ENCODE data around the gene FUNDC2. TPM values are rescaled to one million over a fixed set of nuclear protein-coding genes. Genes with fewer than 3 reads are reported as not detected.

Gene FUNDC2
- total RNA-seq, 6 experiments from 2014 or later: 24.2 to 70.5 (median 39.7) TPM

DNA sequence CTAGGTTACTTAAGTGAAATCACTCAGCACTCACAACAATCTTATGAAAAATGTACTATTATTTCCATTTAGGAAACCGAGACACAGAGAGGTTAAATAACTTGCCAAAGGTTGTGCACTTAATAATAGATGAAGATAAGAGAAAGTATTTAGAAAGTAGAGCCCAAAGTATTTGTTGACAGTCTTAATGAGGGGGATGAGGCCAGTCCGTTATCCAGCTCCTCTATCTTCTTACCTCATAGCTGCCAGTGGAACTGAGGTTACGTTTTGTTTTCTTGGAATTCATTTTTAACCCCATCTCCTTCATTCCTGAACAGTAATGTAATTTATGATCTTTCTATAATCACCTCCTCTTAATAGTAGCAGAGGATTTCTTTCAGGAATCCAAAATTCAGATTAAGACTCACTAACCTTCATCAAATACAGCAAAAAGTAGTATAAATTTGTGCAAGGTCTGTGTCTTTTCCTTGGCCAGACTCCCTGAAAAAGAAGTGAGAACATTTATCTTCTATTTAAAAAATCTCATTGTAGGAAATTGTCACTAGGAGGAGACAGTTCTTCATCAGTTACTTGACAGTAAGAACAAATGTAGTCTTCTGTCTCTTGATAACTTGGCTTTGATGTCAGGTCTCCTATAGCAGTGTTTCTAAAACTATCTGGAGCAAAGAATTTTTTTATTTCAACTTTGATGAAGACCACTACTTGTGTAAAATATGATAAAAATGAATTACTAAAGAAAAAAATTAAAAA lies 39.6 kb upstream of the FUNDC2 start:
- DNase-seq (no peak), ATAC-seq (peak; percentile 46 to 56 (median 54))
- WGBS (ENCODE audit: insufficient coverage, low coverage, low lambda C conversion rate, missing lambda C conversion rate): 15% methylated on average over 3 of the region's 3 CpGs
- no peaks in the 10 kb centered on the region for H3K36me3 ChIP-seq
- H3K4me1 ChIP-seq: peaks cover 0 to 8% (median 3%) of the 10 kb centered on the region in 4 donors
- intact Hi-C loops (cut with DNase I): loop anchor here in 1 of 2 donors (10.0 kb wide), 1 partner anchor 68 kb away; no protein-coding TSS in a partner anchor
- TF ChIP-seq, protein P1, sequence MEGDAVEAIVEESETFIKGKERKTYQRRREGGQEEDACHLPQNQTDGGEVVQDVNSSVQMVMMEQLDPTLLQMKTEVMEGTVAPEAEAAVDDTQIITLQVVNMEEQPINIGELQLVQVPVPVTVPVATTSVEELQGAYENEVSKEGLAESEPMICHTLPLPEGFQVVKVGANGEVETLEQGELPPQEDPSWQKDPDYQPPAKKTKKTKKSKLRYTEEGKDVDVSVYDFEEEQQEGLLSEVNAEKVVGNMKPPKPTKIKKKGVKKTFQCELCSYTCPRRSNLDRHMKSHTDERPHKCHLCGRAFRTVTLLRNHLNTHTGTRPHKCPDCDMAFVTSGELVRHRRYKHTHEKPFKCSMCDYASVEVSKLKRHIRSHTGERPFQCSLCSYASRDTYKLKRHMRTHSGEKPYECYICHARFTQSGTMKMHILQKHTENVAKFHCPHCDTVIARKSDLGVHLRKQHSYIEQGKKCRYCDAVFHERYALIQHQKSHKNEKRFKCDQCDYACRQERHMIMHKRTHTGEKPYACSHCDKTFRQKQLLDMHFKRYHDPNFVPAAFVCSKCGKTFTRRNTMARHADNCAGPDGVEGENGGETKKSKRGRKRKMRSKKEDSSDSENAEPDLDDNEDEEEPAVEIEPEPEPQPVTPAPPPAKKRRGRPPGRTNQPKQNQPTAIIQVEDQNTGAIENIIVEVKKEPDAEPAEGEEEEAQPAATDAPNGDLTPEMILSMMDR (IDR thresholded peaks at IDR 0.05): peak; percentile 22 to 42 (median 32)
- TF ChIP-seq POLR2A (IDR thresholded peaks at IDR 0.05): no peak
- no peaks in the 10 kb centered on the region for H3K9me3 ChIP-seq
- H3K27ac ChIP-seq: peak overlapping the region in 1 of 3 donors; percentile 71
- H3K4me3 ChIP-seq: no peak overlapping the region
- no peaks in the 10 kb centered on the region for H3K27me3 ChIP-seq

DNA sequence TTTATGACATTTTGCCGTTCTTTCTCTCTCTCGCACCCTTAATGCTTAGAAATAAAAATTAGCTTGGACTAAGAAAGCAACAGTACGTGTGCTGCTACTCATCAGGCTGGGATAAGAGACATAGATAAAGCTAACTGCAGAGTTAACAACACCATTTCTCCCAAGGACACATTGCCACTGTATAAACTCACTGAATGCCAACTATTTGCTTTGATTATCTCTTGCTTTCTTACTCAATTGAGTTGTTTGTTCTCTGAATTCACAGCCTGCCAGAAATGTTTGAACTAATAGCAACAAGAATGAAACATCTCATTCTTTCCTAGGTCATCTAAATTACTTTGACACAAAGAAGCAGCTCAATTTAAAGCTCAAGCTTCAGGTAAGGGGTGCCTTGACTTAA lies 38.7 kb upstream of the FUNDC2 start:
- intact Hi-C loops (cut with DNase I): loop anchor here in 1 of 2 donors (10.0 kb wide), 1 partner anchor 67 kb away; no protein-coding TSS in a partner anchor
- DNase-seq: no peak

DNA sequence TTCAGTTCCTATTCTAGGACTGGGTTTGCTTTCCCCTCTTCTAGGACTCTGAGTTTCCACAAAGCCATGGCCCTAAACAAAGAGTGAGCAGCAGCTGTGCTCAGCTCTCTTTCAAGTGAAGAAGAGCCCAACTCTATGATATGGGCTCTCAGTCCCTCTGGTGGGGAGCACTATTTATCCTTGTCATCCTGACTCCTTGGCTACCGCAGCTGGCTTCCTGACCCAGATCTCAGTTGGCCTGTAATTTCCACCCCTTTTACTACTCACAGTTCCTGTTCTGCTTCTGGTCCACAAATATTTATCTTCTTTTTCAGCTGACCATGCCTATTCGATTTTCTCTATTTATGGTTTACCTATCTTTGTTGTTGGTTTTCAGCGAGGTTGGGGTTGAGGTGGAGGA lies 37.9 kb upstream of the FUNDC2 start:
- H3K36me3 ChIP-seq: no peaks in the 10 kb centered on the region
- intact Hi-C loops (cut with DNase I): loop anchor here in 1 of 2 donors (10.0 kb wide), 1 partner anchor 66 kb away; no protein-coding TSS in a partner anchor
- peaks cover 0 to 8% (median 3%) of the 10 kb centered on the region in 4 donors for H3K4me1 ChIP-seq
- H3K27ac ChIP-seq: peak overlapping the region in 2 of 3 donors; percentile 71 to 73
- no peaks in the 10 kb centered on the region for H3K27me3 ChIP-seq
- ATAC-seq: peak; percentile 72 to 91 (median 80)
- DNase-seq: peak in 1 of 3 donors; percentile 47
- TF ChIP-seq POLR2A (IDR thresholded peaks at IDR 0.05): no peak
- TF ChIP-seq, protein P1 (IDR thresholded peaks at IDR 0.05): no peak
- H3K9me3 ChIP-seq: no peaks in the 10 kb centered on the region
- H3K4me3 ChIP-seq: peak overlapping the region in 1 of 3 donors; percentile 5
- 19% methylated on average over 3 of the region's 3 CpGs for WGBS (ENCODE audit: insufficient coverage, low coverage, low lambda C conversion rate, missing lambda C conversion rate)

More for the DNA sequence above, 38.7 kb upstream of the FUNDC2 start:
- peaks cover 0 to 8% (median 3%) of the 10 kb centered on the region in 4 donors for H3K4me1 ChIP-seq
- 38% methylated on average over 3 of the region's 3 CpGs for WGBS (ENCODE audit: insufficient coverage, low coverage, low lambda C conversion rate, missing lambda C conversion rate)
- peak overlapping the region in 2 of 3 donors; percentile 71 to 73 for H3K27ac ChIP-seq
- no peaks in the 10 kb centered on the region for H3K36me3 ChIP-seq
- peak; percentile 75 to 86 (median 78) for ATAC-seq
- H3K9me3 ChIP-seq: no peaks in the 10 kb centered on the region
- TF ChIP-seq, protein P1 (IDR thresholded peaks at IDR 0.05): no peak
- TF ChIP-seq POLR2A (IDR thresholded peaks at IDR 0.05): no peak
- no peak overlapping the region for H3K4me3 ChIP-seq
- no peaks in the 10 kb centered on the region for H3K27me3 ChIP-seq

DNA sequence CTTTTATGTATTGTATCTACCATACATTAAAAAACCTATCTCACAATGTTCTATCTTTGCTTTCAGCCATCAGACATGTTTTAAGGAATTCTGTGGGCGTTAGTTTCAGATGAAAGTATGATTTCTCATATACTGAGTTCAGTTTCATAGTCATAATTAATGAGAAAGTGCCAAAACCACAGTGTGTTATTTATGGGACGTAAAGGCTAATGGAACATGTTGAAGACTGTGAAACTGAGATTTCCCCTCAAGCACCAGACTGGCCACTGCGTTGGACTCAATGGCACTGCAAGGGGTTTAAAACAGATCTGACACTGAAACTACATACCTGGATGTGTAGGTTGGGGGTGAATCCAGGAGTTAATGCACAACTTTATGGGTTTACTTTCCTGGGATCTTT lies 36.1 kb upstream of the FUNDC2 start:
- intact Hi-C loops (cut with DNase I): no loop called here
- Histone ChIP-seq H3K36me3 (no peaks in the 10 kb centered on the region), H3K9me3 (no peaks in the 10 kb centered on the region), H3K4me3 (no peak overlapping the region), H3K27me3 (no peaks in the 10 kb centered on the region), H3K27ac (no peak overlapping the region), H3K4me1 (peaks cover 0 to 8% (median 3%) of the 10 kb centered on the region in 4 donors)
- DNase-seq (no peak), ATAC-seq (no peak)
- WGBS (ENCODE audit: insufficient coverage, low coverage, low lambda C conversion rate, missing lambda C conversion rate): 47% methylated on average over 3 of the region's 3 CpGs
- TF ChIP-seq POLR2A (IDR thresholded peaks at IDR 0.05): no peak
- TF ChIP-seq, protein P1 (IDR thresholded peaks at IDR 0.05): no peak

All from right lobe of liver (tissue), 6 donors.